Neural cell (in vitro differentiated cells): ENCODE data around the gene ODF2. TPM values are rescaled to one million over a fixed set of nuclear protein-coding genes. Genes with fewer than 3 reads are reported as not detected.
"Not testable (repeated sequence)": the region's sequence is repeated elsewhere in the genome, so short reads cannot be mapped to it uniquely, and the experiment has no call there.

Source experiments
- H2AFZ ChIP-seq: fragments of 200-600, 300-800 bp; sonication (generic), shearing (Covaris generic); 2 replicates; pipeline ENCODE4 v1.6.0; 2014; ENCODE audit warnings: low read depth, mild to moderate bottlenecking, antibody characterized with exemption, low read length, moderate library complexity
- H3F3A ChIP-seq: fragments of 200-600 bp; shearing (Covaris generic); 2 replicates; pipeline ENCODE4 v1.6.1; 2016; ENCODE audit warnings: mild to moderate bottlenecking, moderate library complexity, mixed read lengths, antibody characterized with exemption, low read length; ENCODE audit not compliant: insufficient read depth, poor library complexity, severe bottlenecking
- H3K27ac ChIP-seq: fragments of 200-600, 300-800 bp; sonication (generic), shearing (Covaris generic); 2 replicates; pipeline ENCODE4 v1.5.1; 2014; ENCODE audit warnings: mild to moderate bottlenecking, low read length, moderate library complexity
- H3K27me3 ChIP-seq: fragments of 300-800, 200-600 bp; sonication (generic), shearing (Covaris generic); 2 replicates; pipeline ENCODE4 v1.6.0; 2014; ENCODE audit warnings: mild to moderate bottlenecking, low read depth, low read length, moderate library complexity; ENCODE audit not compliant: insufficient read depth
- H3K36me3 ChIP-seq: fragments of 300-800, 200-600 bp; sonication (generic), shearing (Covaris generic); 2 replicates; pipeline ENCODE4 v1.5.1; 2014; ENCODE audit warnings: mild to moderate bottlenecking, antibody characterized with exemption, low read length, moderate library complexity; ENCODE audit not compliant: insufficient read depth
- H3K4me2 ChIP-seq: fragments of 300-800, 200-600 bp; sonication (generic), shearing (Covaris generic); 2 replicates; pipeline ENCODE4 v1.6.0; 2014; ENCODE audit warnings: mild to moderate bottlenecking, low read length
- H3K4me3 ChIP-seq: fragments of 300-800, 200-600 bp; sonication (generic), shearing (Covaris generic); 2 replicates; pipeline ENCODE4 v1.5.1; 2014; ENCODE audit warnings: mild to moderate bottlenecking, low read length, moderate library complexity
- H3K79me2 ChIP-seq: fragments of 200-600 bp; shearing (Covaris generic); replicated peaks from 2 replicates; pipeline ENCODE4 v1.6.0; 2014; ENCODE audit warnings: mild to moderate bottlenecking, low read length, moderate library complexity; ENCODE audit not compliant: insufficient read depth
- H3K9ac ChIP-seq: fragments of 300-800, 200-600 bp; sonication (generic), shearing (Covaris generic); 2 replicates; pipeline ENCODE4 v1.6.1; 2016; ENCODE audit warnings: mild to moderate bottlenecking, low read length, mixed read lengths
- H3K9me2 ChIP-seq: fragments of 200-600 bp; shearing (Covaris generic); 2 replicates; pipeline ENCODE4 v1.6.1; 2016; ENCODE audit warnings: mild to moderate bottlenecking, low read length, mixed read lengths; ENCODE audit not compliant: insufficient read depth
- H3K9me3 ChIP-seq: fragments of 200-600, 300-800 bp; sonication (generic), shearing (Covaris generic); 2 replicates; pipeline ENCODE4 v1.6.1; 2016; ENCODE audit warnings: mild to moderate bottlenecking, mixed run types, low read length, moderate library complexity, mixed read lengths
- H4K20me1 ChIP-seq: fragments of 200-600 bp; shearing (Covaris generic); 2 replicates; pipeline ENCODE4 v1.6.1; 2016; ENCODE audit warnings: mild to moderate bottlenecking, mixed run types; ENCODE audit not compliant: insufficient read depth
- CTCF ChIP-seq: fragments of 450-650 bp; IDR thresholded peaks from 2 replicates; pipeline ENCODE4 v1.5.1; 2014; ENCODE audit warnings: antibody characterized with exemption, mild to moderate bottlenecking, moderate library complexity; ENCODE audit not compliant: poor library complexity, severe bottlenecking
- EP300 ChIP-seq: fragments of 450-650 bp; conservative IDR thresholded peaks from 2 replicates; pipeline ENCODE4 v1.6.1; 2014; ENCODE audit warnings: antibody characterized with exemption, mild to moderate bottlenecking, moderate library complexity; ENCODE audit not compliant: poor library complexity, severe bottlenecking
- EZH2 ChIP-seq: fragments of 200-600, 300-800 bp; shearing (Covaris generic), sonication (generic); IDR thresholded peaks from 2 replicates; pipeline ENCODE4 v1.6.1; 2014; ENCODE audit warnings: antibody characterized with exemption, low read length, borderline replicate concordance, mild to moderate bottlenecking; ENCODE audit not compliant: insufficient read depth, poor library complexity, severe bottlenecking
- MXI1 ChIP-seq: fragments of 450-650 bp; conservative IDR thresholded peaks from 2 replicates; pipeline ENCODE4 v1.6.1; 2014; ENCODE audit warnings: antibody characterized with exemption, mild to moderate bottlenecking; ENCODE audit not compliant: poor library complexity, severe bottlenecking
- POLR2AphosphoS5 ChIP-seq: IDR thresholded peaks from 2 replicates; pipeline ENCODE4 v1.6.1; 2012
- RAD21 ChIP-seq: fragments of 450-650 bp; conservative IDR thresholded peaks from 2 replicates; pipeline ENCODE4 v1.6.1; 2014; ENCODE audit warnings: antibody characterized with exemption, mild to moderate bottlenecking, moderate library complexity
- REST ChIP-seq: IDR thresholded peaks from 2 replicates; pipeline ENCODE4 v1.6.1; 2012; ENCODE audit warnings: borderline replicate concordance
- SMC3 ChIP-seq: fragments of 450-650 bp; conservative IDR thresholded peaks from 2 replicates; pipeline ENCODE4 v1.6.1; 2014; ENCODE audit warnings: antibody characterized with exemption, mild to moderate bottlenecking, moderate library complexity; ENCODE audit not compliant: poor library complexity
- TAF1 ChIP-seq: IDR thresholded peaks from 2 replicates; pipeline ENCODE4 v1.6.1; 2012; ENCODE audit warnings: low read depth
- polyA plus RNA-seq: library from polyadenylated mRNA; depleted of rRNA; stranded (reverse); fragments of >200 nt; gene quantifications from 2 replicates; pipeline ENCODE4 v1.2.3, GENCODE V29; 2014

The ODF2 gene
- polyA plus RNA-seq, 1 donor from 2014 or later = 39.3 TPM

- H3K9me3 ChIP-seq = no peaks in the 10 kb centered on the region
- no peak overlapping the region for H2AFZ ChIP-seq
- H3K9me2 ChIP-seq = no peaks in the 10 kb centered on the region
- H3K9ac ChIP-seq = no peak overlapping the region
- no peaks in the 10 kb centered on the region for H3K27me3 ChIP-seq
- H3K27ac ChIP-seq = no peak overlapping the region
- no peak overlapping the region for H3K4me2 ChIP-seq
- no peaks in the 10 kb centered on the region for H3K79me2 ChIP-seq
- TF ChIP-seq EP300 = no peak
- no peak for TF ChIP-seq CTCF
- no peak for TF ChIP-seq SMC3
- no peak for TF ChIP-seq RAD21
- no peak for TF ChIP-seq TAF1
- no peak for TF ChIP-seq REST
- no peak for TF ChIP-seq POLR2AphosphoS5
- no peak for TF ChIP-seq EZH2
- TF ChIP-seq MXI1 = no peak
- H4K20me1 ChIP-seq = no peaks in the 10 kb centered on the region
- H3K36me3 ChIP-seq = no peaks in the 10 kb centered on the region
- no peak overlapping the region for H3K4me3 ChIP-seq
- no peaks in the 10 kb centered on the region for H3F3A ChIP-seq
Observed at GRCh38 chr9:128498911-128499310, 43.1 kb downstream of the ODF2 start.

GRCh38 chr9:128499920-128500319, 44.1 kb downstream of the ODF2 start:
- no peak overlapping the region for H3K9ac ChIP-seq
- no peaks in the 10 kb centered on the region for H4K20me1 ChIP-seq
- no peak overlapping the region for H3K27ac ChIP-seq
- H2AFZ ChIP-seq = no peak overlapping the region
- H3K9me3 ChIP-seq = no peaks in the 10 kb centered on the region
- no peaks in the 10 kb centered on the region for H3K9me2 ChIP-seq
- H3K4me2 ChIP-seq = no peak overlapping the region
- H3F3A ChIP-seq = no peaks in the 10 kb centered on the region
- TF ChIP-seq POLR2AphosphoS5 (no peak), CTCF (no peak), SMC3 (no peak), TAF1 (no peak), REST (no peak), MXI1 (no peak)
- no peaks in the 10 kb centered on the region for H3K79me2 ChIP-seq
- no peak overlapping the region for H3K4me3 ChIP-seq
- no peaks in the 10 kb centered on the region for H3K36me3 ChIP-seq
- H3K27me3 ChIP-seq = no peaks in the 10 kb centered on the region

- H3K9ac ChIP-seq, H3K4me2 ChIP-seq, H3K9me2 ChIP-seq, H3F3A ChIP-seq, H3K9me3 ChIP-seq, H3K36me3 ChIP-seq, H3K27ac ChIP-seq, H4K20me1 ChIP-seq, H3K79me2 ChIP-seq, H3K27me3 ChIP-seq, H2AFZ ChIP-seq, H3K4me3 ChIP-seq: not testable (repeated sequence)
Observed at GRCh38 chr9:128503415-128503825, 47.6 kb downstream of the ODF2 start.
